HG02973 (cell line): Measurements from ENCODE around the gene PRDM16.

Experiments
- ATAC-seq: cut with Tn5 transposase; IDR thresholded peaks from one replicate; pipeline ENCODE4 v1.9.1; 2021; ENCODE audit warnings: moderate library complexity; ENCODE audit not compliant: unreplicated experiment

Gene PRDM16

DNA sequence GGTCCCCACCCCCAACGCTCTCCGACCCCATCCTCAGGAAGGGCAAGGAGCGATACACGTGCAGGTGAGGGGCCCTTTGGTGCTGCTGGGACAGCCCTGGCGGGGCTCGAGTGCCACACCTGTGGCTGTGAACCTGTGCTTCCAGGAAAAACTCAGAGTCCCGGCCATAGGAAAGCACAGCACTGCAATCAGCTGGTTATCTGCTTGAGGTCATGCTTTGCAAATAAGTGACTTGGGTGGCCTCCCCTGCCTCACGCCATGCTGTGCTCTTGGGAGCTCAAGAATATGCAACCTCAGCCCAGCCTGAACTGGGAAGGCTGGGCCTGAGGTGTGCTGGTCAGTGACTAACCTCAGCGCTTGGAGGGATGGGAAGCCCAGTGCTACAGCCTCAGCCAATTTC lies 348.9 kb downstream of the PRDM16 start:
- no peak for ATAC-seq

DNA sequence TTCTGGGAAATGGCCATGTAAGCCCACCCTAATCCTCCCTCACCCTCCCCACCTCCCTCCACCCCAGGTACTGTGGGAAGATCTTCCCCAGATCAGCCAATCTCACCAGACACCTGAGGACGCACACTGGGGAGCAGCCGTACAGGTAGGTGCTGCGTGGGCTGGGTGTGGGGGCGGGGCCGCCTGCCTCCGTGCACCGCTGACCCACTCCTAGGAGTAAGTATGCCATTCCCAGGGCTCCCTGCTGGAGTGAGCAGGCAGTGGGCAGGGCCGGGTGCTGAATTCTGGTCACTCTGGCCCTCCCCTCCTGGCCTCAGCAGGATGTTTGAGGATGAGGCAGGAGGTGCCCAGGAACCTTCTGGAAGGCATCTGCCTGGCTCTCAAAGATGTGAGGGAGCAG lies 349.6 kb downstream of the PRDM16 start:
- ATAC-seq, result no peak

DNA sequence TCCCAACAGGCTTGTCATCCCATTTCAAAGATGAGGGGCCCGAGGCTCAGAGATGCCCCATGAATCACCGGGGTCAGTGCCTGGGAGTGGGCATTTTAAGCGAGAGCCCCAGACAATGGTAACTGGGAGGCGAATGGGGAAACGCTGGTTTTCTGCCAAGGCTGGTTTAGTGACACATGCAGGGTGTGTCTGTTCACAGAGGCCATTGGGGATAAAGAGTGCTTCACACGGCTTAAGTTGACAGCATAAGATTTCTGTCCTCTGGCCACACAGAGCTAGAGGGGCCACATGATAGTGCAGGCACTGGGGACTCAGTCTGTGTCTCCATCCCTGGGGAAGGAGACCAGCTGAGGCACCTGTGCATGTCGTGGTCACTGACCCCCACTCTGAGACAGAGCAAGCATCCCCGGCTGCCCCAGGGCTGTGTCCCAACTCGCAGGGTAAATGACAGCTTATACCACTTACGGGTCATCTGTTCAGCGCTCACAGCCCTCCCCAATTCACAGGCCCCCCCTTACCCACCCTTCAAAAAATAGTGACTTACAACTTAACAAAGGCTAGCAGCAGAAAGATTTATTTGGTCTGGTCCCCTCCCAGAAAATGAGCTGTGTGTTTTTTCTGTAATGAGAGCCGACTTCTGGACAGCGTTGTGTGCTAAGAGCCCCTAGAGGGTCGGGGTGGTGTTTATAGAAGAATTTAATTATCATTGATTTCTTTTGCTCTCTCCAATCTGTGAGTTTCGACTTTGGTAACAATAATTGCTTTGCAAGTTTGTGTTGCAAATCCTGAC lies 350.6 kb downstream of the PRDM16 start:
- no peak for ATAC-seq

DNA sequence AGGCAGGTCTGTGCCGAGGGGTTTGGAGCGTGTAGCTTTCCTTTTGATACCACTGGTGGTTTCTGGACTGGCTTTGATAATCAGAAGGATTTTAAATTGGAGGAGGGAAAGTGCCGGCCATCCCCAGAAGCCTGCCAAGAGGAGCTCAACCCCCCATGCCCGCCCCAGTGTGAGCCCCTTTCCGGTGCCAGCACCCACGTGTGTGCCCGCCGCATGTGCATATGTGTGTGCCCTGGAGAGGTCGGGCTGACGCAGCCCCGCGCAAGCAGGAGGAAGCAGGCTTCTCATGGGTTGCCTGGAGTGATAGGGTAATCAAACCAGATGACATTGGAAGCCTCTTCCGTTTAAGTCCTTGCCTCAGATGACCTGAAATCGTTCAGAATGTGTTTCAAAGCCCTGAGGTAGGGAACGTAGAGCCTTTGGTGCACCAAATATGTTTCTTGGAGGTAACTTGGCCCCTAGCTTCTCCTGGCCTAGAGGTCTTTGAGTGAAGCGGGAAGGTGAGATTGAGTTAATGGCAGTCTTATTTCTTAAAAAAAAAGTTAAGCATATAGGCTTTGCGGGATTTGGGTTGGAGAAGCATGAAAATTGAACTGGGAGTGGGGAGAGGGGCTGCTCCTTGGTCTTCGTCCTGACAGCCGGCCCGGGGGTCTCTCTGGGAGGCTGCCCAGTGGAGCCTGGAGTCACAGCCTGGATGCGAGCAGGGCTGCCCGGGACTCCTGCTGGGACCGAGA lies 351.4 kb downstream of the PRDM16 start:
- ATAC-seq, result no peak

GRCh38 chr1:3422638-3423037 lies 353.6 kb downstream of the PRDM16 start:
- ATAC-seq, result no peak

- ATAC-seq, result no peak
Observed at GRCh38 chr1:3423245-3423829, 354.3 kb downstream of the PRDM16 start.

GRCh38 chr1:3423896-3424611 lies 355.1 kb downstream of the PRDM16 start:
- ATAC-seq, result no peak

GRCh38 chr1:3425486-3426215 lies 356.6 kb downstream of the PRDM16 start:
- no peak for ATAC-seq

- ATAC-seq, result no peak
Observed at GRCh38 chr1:3426956-3427535, 358.0 kb downstream of the PRDM16 start.

GRCh38 chr1:3427711-3428704 lies 359.0 kb downstream of the PRDM16 start:
- ATAC-seq, result no peak

DNA sequence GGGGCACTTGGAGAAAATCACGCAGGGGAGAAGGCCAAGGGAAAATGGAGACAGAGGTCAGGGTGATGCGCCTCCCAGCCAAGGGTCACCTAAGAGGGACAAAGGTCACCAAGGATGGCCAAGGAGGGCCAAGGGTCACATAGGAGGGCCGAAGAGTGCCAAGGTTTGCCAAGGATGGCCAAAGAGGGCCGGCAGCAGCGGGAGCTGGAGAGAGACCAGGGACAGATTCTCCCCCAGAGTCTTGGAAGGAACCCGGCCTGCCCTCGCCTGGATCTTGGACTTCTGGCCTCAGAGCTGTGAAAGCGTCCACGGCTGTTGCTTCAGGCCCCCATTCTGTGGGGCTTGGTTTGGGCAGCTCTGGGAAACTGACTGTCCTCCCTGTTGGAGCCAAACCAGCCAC lies 359.9 kb downstream of the PRDM16 start:
- ATAC-seq, result no peak

DNA sequence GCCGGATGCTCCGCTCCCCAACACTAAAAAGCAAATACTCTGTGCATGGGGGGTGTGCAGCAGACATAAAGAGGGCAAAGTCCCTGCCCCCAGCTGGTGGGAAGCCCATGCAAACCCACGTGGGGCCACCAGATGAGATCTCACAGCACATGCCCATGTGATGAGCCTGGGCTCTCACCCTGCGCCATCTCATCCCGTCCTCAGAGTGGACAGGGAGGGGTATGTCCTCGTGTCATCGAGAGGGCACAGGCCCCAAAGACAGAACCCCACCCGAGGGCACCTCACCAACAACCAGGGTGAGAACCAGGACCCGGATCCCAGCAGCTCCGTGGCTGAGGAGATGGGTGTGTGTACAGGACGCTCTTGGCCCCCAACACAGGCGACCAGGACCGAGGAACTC lies 360.3 kb downstream of the PRDM16 start:
- ATAC-seq, result no peak

GRCh38 chr1:3429766-3430165 lies 360.8 kb downstream of the PRDM16 start:
- no peak for ATAC-seq

GRCh38 chr1:3430406-3430805 lies 361.4 kb downstream of the PRDM16 start:
- ATAC-seq, result no peak

GRCh38 chr1:3430820-3431219 lies 361.8 kb downstream of the PRDM16 start:
- no peak for ATAC-seq

DNA sequence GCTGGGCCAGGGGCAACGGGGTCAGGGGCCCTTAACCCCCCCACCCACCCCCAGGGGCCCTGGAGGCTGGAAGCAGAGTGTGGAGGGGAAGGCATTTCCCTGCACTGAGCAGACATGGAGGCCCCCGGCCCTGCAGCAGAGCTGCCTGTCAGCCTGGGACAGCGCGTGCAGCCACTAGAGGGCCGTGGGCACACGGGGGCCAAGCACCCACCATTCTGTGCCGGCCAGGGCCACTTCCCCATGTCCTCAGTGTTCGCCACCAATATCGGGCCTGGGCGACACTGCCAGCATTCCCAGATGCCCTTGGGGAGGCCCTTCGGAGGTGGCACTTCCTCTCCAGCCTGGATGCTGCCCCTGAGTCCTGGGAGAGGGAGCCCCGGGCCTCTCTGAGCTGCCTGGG lies 362.3 kb downstream of the PRDM16 start:
- ATAC-seq, result no peak

GRCh38 chr1:3431686-3432085 lies 362.7 kb downstream of the PRDM16 start:
- no peak for ATAC-seq

DNA sequence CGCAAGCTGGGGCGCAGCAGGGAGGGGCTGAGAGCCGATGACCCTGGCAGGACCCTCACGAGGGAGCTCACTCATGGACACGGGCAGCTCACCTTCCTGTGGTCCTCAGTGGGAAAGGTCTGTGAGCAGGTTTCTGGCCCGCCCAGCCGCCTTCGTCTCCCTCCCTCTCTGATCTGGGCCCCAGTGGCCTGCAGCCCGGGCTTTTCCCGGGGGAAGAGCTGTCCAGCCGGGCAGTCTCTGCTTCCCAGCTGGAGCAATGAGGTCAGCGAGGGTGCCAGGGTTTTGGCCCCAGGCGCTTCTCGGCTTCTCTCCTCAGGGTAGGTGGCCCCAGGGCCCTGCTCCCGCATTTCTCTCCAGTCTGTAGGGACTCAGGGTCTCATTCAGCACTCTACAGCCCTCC lies 363.3 kb downstream of the PRDM16 start:
- no peak for ATAC-seq

- no peak for ATAC-seq
Observed at GRCh38 chr1:3433076-3433475, 364.1 kb downstream of the PRDM16 start.
